Glutamatergic neuron (in vitro differentiated cells): Measurements from ENCODE around the gene PPP1R10. TPM values are rescaled to one million over a fixed set of nuclear protein-coding genes. Genes with fewer than 3 reads are reported as not detected.

Source experiments
- DNase-seq: peaks from one replicate; pipeline ENCODE4 v3.0.0; 2022
- H3K27ac Mint-ChIP-seq: one replicate; pipeline ENCODE4 v1.8.0; 2020; ENCODE audit warnings: mild to moderate bottlenecking, mixed read lengths, inconsistent platforms; ENCODE audit not compliant: unreplicated experiment
- H3K27me3 Mint-ChIP-seq: one replicate; pipeline ENCODE4 v1.8.0; 2020; ENCODE audit warnings: mild to moderate bottlenecking, moderate library complexity, mixed read lengths, inconsistent platforms; ENCODE audit not compliant: unreplicated experiment
- H3K36me3 Mint-ChIP-seq: one replicate; pipeline ENCODE4 v1.8.0; 2020; ENCODE audit warnings: mild to moderate bottlenecking, mixed read lengths, inconsistent platforms; ENCODE audit not compliant: unreplicated experiment
- H3K4me1 Mint-ChIP-seq: one replicate; pipeline ENCODE4 v1.8.0; 2020; ENCODE audit warnings: mild to moderate bottlenecking, low read depth, mixed read lengths, inconsistent platforms; ENCODE audit not compliant: unreplicated experiment
- H3K4me3 Mint-ChIP-seq: one replicate; pipeline ENCODE4 v1.8.0; 2020; ENCODE audit warnings: mild to moderate bottlenecking, mixed read lengths, inconsistent platforms; ENCODE audit not compliant: unreplicated experiment
- H3K9me3 Mint-ChIP-seq: one replicate; pipeline ENCODE4 v1.8.0; 2020; ENCODE audit warnings: mild to moderate bottlenecking, moderate library complexity, mixed read lengths, inconsistent platforms; ENCODE audit not compliant: unreplicated experiment
- CTCF ChIP-seq: fragments of 200-600 bp; sonication (generic); IDR thresholded peaks from one replicate; pipeline ENCODE4 v1.5.0; 2021; ENCODE audit not compliant: partially characterized antibody, unreplicated experiment
- total RNA-seq: library from RNA; stranded (reverse); fragmentation: NEBNext Ultra II Directional; extraction: Animal tissue kit (Norgen Biotek cat#: 25700); gene quantifications from one replicate; pipeline ENCODE4 v1.2.1, GENCODE V29; 2021; ENCODE audit not compliant: unreplicated experiment

Gene PPP1R10
- total RNA-seq, 1 donor from 2014 or later: 99.7 TPM

GRCh38 chr6:30618270-30618797 is 1.3 kb upstream of the PPP1R10 start:
- TF ChIP-seq CTCF: no peak
- Mint-ChIP-seq H3K27me3 (peaks cover 26% of the 10 kb centered on the region), H3K4me1 (peaks cover 14% of the 10 kb centered on the region), H3K27ac (peak overlapping the region; percentile 99), H3K9me3 (peaks cover 32% of the 10 kb centered on the region), H3K36me3 (peaks cover 10% of the 10 kb centered on the region), H3K4me3 (peak overlapping the region; percentile 97)
- no peak for DNase-seq

- Mint-ChIP-seq H3K27me3 (peaks cover 26% of the 10 kb centered on the region), H3K9me3 (peaks cover 32% of the 10 kb centered on the region), H3K4me1 (peaks cover 16% of the 10 kb centered on the region), H3K27ac (peak within 1 kb of the TSS; percentile 99), H3K4me3 (peak within 1 kb of the TSS; percentile 97), H3K36me3 (peaks cover 10% of the 10 kb centered on the region)
- TF ChIP-seq CTCF: no peak
- DNase-seq: peak; percentile 94
Measured at GRCh38 chr6:30617565-30618269, 674 bp upstream of the PPP1R10 start, which contains the start of gene MRPS18B. TSS of gene MRPS18B (plus strand) at chr6:30617840. CDS start at chr6:30617866, 26 bp downstream.

- H3K27me3 Mint-ChIP-seq: peaks cover 28% of the 10 kb centered on the region
- DNase-seq: peak; percentile 24
- H3K4me1 Mint-ChIP-seq: peaks cover 26% of the 10 kb centered on the region
- peak overlapping the region; percentile 97 for H3K4me3 Mint-ChIP-seq
- peak overlapping the region; percentile 99 for H3K27ac Mint-ChIP-seq
- peaks cover 32% of the 10 kb centered on the region for H3K9me3 Mint-ChIP-seq
- peak; percentile 14 for TF ChIP-seq CTCF
- peaks cover 10% of the 10 kb centered on the region for H3K36me3 Mint-ChIP-seq
Measured at GRCh38 chr6:30615958-30616810, 859 bp downstream of the PPP1R10 start.

- TF ChIP-seq CTCF: no peak
- peak; percentile 50 for DNase-seq
- Mint-ChIP-seq H3K4me1 (peaks cover 28% of the 10 kb centered on the region), H3K9me3 (peaks cover 32% of the 10 kb centered on the region), H3K27ac (peak overlapping the region; percentile 99), H3K36me3 (peaks cover 10% of the 10 kb centered on the region), H3K4me3 (peak overlapping the region; percentile 97), H3K27me3 (peaks cover 28% of the 10 kb centered on the region)
Measured at GRCh38 chr6:30615219-30615957, 1.7 kb downstream of the PPP1R10 start.
